Measurements from ENCODE around the gene SMIM1.
A peak's percentile ranks its signal among the peaks of the same experiment; 100 is the strongest.
"Not testable (repeated sequence)": the region's sequence is repeated elsewhere in the genome, so short reads cannot be mapped to it uniquely, and the experiment has no call there.

The SMIM1 gene

GRCh38 chr1:3790952-3791351 is 18.4 kb downstream of the SMIM1 start:
- no peak for DNase-seq (ENCODE audit: low read depth, low spot score)
- CTCF ChIA-PET = interaction anchor here (1.1 to 1.9 kb wide), 2 partner anchors 11 to 15 kb away, joined by 3 to 6 read pairs; no protein-coding TSS in a partner anchor
- TF ChIP-seq, protein P1, sequence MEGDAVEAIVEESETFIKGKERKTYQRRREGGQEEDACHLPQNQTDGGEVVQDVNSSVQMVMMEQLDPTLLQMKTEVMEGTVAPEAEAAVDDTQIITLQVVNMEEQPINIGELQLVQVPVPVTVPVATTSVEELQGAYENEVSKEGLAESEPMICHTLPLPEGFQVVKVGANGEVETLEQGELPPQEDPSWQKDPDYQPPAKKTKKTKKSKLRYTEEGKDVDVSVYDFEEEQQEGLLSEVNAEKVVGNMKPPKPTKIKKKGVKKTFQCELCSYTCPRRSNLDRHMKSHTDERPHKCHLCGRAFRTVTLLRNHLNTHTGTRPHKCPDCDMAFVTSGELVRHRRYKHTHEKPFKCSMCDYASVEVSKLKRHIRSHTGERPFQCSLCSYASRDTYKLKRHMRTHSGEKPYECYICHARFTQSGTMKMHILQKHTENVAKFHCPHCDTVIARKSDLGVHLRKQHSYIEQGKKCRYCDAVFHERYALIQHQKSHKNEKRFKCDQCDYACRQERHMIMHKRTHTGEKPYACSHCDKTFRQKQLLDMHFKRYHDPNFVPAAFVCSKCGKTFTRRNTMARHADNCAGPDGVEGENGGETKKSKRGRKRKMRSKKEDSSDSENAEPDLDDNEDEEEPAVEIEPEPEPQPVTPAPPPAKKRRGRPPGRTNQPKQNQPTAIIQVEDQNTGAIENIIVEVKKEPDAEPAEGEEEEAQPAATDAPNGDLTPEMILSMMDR (IDR thresholded peaks at IDR 0.05; ENCODE audit: insufficient read depth, low read length, missing control alignments) = no peak
- no peak overlapping the region for H3K4me3 ChIP-seq (ENCODE audit: low read depth, low read length)
- POLR2A ChIA-PET = no interaction called here

DNA sequence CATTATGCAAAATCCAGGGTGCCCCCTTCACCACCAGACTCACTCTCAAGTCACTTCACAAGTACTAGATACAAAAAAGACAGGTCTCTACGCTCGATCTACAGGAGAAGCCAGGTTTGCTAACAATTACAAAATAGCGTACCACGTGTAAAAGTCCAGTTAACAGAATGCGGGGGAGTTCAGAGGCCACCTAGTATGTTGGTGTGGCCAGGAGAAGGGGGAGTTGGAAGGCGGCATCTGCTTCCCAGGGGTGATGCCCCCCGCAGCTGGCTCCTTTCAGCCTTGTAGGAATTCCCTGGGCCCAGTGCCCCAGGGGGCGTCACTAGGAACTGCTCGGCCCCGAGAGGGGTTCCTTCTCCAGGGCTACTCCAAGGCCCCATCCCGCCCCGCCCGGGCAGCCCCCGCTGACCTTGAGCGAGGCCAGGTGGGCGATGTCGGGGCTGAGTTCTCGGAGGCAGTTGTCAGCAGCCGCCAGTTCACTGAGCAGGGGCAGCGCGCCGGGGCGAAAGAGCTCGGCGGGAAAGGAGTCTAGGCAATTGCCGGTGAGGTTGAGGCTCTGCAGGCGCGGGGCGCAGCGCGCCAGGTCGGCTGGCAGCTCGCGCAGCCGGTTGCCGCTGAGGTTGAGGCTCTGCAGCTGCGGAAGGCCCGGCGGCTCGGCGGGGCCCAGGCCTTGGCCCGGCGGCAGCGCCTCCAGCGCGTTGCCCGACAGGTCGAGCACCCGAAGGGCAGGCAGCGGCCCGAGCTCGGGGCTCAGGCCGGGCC is 23.1 kb downstream of the SMIM1 start:
- ChIA-PET CTCF (interaction anchor here (1.4 to 1.7 kb wide), 3 partner anchors 10 to 71 kb away, joined by 4 read pairs; no protein-coding TSS in a partner anchor), POLR2A (interaction anchor here (1.0 to 1.8 kb wide), 2 partner anchors 8 to 14 kb away, joined by 3 to 4 read pairs; no protein-coding TSS in a partner anchor)
- TF ChIP-seq, protein P1 (IDR thresholded peaks at IDR 0.05; ENCODE audit: insufficient read depth, low read length, missing control alignments) = no peak
- H3K4me3 ChIP-seq (ENCODE audit: low read depth, low read length) = peak overlapping the region; percentile 81
- DNase-seq (ENCODE audit: low read depth, low spot score) = no peak

DNA sequence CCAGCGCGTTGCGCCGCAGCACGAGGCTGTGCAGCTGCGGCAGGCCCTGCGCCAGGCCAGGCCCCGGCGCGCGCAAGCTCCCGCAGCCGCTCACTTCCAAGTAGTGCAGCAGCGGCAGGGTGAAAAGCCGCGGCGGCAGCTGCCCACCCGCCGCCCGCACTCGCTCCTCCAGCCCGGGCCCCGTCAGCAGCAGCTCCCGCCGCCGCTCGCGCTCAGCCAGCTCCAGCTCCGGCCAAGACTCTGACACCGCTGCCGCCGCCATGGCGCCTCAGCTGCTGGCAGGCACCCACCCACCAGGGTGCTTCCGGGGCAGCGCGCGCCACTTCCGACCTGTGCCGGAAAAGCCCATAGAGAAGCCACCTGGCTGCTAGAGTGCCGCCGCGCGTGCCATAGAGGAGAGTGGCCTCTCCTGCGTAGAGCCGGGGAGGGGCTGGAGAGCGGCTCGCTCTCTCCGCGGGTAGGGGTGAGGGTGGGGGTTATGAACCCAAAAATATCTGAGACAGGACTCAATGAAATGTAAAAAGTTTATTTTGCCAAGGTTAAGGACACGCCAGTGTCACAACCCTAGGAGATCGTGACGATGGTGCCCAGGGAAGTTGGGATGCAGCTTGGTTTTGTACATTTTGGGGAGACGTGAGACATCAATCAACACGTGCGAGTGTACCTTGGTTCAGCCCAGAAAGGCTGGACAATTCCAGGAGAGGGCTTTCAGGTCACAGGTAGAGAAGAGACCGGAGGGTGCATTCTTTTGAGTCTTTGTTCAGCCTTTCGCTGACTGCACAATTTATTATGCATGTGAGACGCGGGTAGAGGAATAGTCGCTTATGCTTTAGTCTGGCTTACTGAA is 23.9 kb downstream of the SMIM1 start, which contains the start of gene LRRC47:
Gene LRRC47 (minus strand): TSS at position 284 of the 847 bp plus-strand sequence. CDS start 22 bp downstream, at position 262.
- peak; percentile 34 for DNase-seq (ENCODE audit: low read depth, low spot score)
- peak within 1 kb of the TSS; percentile 81 for H3K4me3 ChIP-seq (ENCODE audit: low read depth, low read length)
- CTCF ChIA-PET = interaction anchor here (0.8 to 1.7 kb wide), 6 partner anchors 9 to 343 kb away, joined by 3 to 4 read pairs (median 4); no protein-coding TSS in a partner anchor
- TF ChIP-seq, protein P1 (IDR thresholded peaks at IDR 0.05; ENCODE audit: insufficient read depth, low read length, missing control alignments) = no peak
- POLR2A ChIA-PET = interaction anchor here (1.0 to 1.8 kb wide), 2 partner anchors 9 to 15 kb away, joined by 3 to 4 read pairs; no protein-coding TSS in a partner anchor

DNA sequence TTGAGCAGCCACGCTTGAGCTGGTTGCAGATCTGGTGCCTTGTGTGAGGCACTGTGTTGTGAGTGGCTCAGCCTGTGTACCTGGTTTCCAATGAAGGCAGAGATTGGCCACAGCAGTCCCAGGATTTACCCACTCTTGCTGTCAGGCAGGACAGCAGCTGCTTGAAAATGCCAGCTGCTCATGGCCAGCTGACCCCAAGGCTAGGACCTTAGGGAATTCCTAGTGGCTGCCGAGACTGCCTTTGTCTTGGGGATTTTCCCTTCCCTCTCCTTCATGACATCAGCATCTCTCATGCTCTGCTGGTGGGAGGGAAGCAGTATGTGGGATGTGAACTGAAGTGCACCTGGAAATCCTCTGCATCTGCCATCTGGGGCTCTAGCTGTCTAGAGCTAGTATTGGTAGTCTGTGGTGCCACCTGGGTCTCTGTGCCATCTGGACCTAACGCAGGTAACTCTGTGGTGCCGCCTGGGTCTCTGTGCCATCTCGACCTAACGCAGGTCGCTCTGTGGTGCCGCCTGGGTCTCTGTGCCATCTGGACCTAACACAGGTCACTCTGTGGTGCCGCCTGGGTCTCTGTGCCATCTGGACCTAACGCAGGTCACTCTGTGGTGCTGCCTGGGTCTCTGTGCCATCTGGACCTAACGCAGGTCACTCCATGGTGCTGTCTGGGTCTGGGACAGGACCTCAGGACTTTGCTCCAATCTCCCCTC is 27.6 kb downstream of the SMIM1 start:
- ChIA-PET CTCF (no interaction called here), POLR2A (no interaction called here)
- H3K4me3 ChIP-seq (ENCODE audit: low read depth, low read length) = no peak overlapping the region
- TF ChIP-seq, protein P1 (IDR thresholded peaks at IDR 0.05; ENCODE audit: insufficient read depth, low read length, missing control alignments) = no peak
- DNase-seq (ENCODE audit: low read depth, low spot score) = no peak

GRCh38 chr1:3800795-3801194 is 28.2 kb downstream of the SMIM1 start:
- H3K4me3 ChIP-seq (ENCODE audit: low read depth, low read length); DNase-seq (ENCODE audit: low read depth, low spot score); POLR2A ChIA-PET: not testable (repeated sequence)
- CTCF ChIA-PET = interaction anchor here (1.4 to 1.9 kb wide), 2 partner anchors 103 to 105 kb away, joined by 4 to 10 read pairs; no protein-coding TSS in a partner anchor

- TF ChIP-seq, protein P1 (IDR thresholded peaks at IDR 0.05; ENCODE audit: insufficient read depth, low read length, missing control alignments) = no peak
- ChIA-PET POLR2A (no interaction called here), CTCF (interaction anchor here (1.1 kb wide), 2 partner anchors 12 to 351 kb away, joined by 4 to 8 read pairs; no protein-coding TSS in a partner anchor)
- no peak for DNase-seq (ENCODE audit: low read depth, low spot score)
- no peak overlapping the region for H3K4me3 ChIP-seq (ENCODE audit: low read depth, low read length)
These were observed 31.5 kb downstream of the SMIM1 start for GRCh38 chr1:3803905-3804626.

GRCh38 chr1:3804627-3804944 is 32.0 kb downstream of the SMIM1 start:
- CTCF ChIA-PET = interaction anchor here (1.1 kb wide), 2 partner anchors 12 to 352 kb away, joined by 4 to 8 read pairs; no protein-coding TSS in a partner anchor
- DNase-seq (ENCODE audit: low read depth, low spot score); H3K4me3 ChIP-seq (ENCODE audit: low read depth, low read length); POLR2A ChIA-PET: not testable (repeated sequence)
